ENCODE results near the gene NOS1AP. TPM values are rescaled to one million over a fixed set of nuclear protein-coding genes. Genes with fewer than 3 reads are reported as not detected.

The NOS1AP gene
- total RNA-seq = not detected
- 0.08 to 0.46 reads per million in 2 donors for total RNA-seq

GRCh38 chr1:162069334-162070093 lies at the start of gene NOS1AP:
Gene NOS1AP (plus strand): TSS chr1:162069691. CDS start chr1:162070178, 487 bp downstream.
- no peaks in the 10 kb centered on the region for H3K36me3 Mint-ChIP-seq (ENCODE audit: low read depth)
- H3K4me1 Mint-ChIP-seq = peaks cover 6% of the 10 kb centered on the region
- no peak within 1 kb of the TSS for H3K27ac Mint-ChIP-seq
- H3K9me3 ChIP-seq (ENCODE audit: control insufficient read depth, low read length, poor library complexity, severe bottlenecking) = no peaks in the 10 kb centered on the region
- ATAC-seq (peak; percentile 99), DNase-seq (peak; percentile 66 to 69 (median 66))
- H3K4me3 Mint-ChIP-seq = peak within 1 kb of the TSS; percentile 86
- H3K27me3 Mint-ChIP-seq = peaks cover 57% of the 10 kb centered on the region

DNA sequence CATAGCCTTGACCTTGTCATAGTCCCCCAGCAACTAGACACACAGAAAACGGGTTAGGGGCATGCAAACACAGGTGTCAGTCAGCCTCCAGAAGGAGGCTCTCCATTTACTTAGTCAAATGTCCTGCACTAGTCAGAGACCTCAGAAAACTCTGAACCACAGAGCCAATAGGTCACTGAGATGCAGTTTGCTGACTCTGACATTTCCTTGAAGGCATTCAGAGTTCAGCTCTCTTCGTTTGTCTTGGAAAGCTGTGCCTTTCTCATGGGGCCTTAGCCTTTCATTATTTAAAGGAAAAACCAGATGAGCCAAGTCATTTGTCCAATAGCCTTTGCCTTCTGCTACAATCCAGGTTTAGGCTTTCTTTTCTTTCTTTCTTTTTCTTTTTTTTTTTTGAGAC lies 49.3 kb upstream of the NOS1AP start:
- H3K9me3 ChIP-seq (ENCODE audit: control insufficient read depth, low read length, poor library complexity, severe bottlenecking) = no peaks in the 10 kb centered on the region
- DNase-seq = no peak
- no peak overlapping the region for H3K4me3 Mint-ChIP-seq
- no peaks in the 10 kb centered on the region for H3K36me3 Mint-ChIP-seq (ENCODE audit: low read depth)
- peaks cover 14% of the 10 kb centered on the region for H3K4me1 Mint-ChIP-seq
- peaks cover 46% of the 10 kb centered on the region for H3K27me3 Mint-ChIP-seq
- no peak for ATAC-seq
- peak overlapping the region; percentile 16 for H3K27ac Mint-ChIP-seq

GRCh38 chr1:162021124-162021523 lies 48.4 kb upstream of the NOS1AP start:
- Mint-ChIP-seq H3K27ac (no peak overlapping the region), H3K4me3 (no peak overlapping the region), H3K27me3 (peaks cover 48% of the 10 kb centered on the region), H3K4me1 (peaks cover 14% of the 10 kb centered on the region), H3K36me3 (ENCODE audit: low read depth) (no peaks in the 10 kb centered on the region)
- DNase-seq (no peak), ATAC-seq (no peak)
- H3K9me3 ChIP-seq (ENCODE audit: control insufficient read depth, low read length, poor library complexity, severe bottlenecking) = no peaks in the 10 kb centered on the region

DNA sequence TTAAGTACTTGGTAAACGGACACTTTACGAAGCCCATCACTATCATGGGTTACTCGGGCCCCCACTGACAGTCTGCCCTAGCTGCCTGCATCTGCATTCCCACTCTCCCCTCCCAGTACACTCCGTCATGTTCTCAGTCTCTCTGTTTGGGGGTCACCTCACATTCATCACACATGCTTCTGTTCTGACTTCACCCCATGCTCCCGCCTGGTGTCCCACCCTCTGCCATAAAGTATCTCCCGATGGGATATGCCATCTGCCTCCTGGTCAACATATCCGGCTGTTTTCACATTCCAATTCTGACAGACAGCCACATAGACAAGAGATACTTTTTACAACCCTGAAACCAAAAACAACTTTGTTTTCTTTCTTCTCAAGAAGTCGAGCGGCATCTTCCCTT lies 46.9 kb upstream of the NOS1AP start:
- Mint-ChIP-seq H3K4me1 (peaks cover 14% of the 10 kb centered on the region), H3K36me3 (ENCODE audit: low read depth) (no peaks in the 10 kb centered on the region), H3K4me3 (peak overlapping the region; percentile 97), H3K27ac (no peak overlapping the region), H3K27me3 (peaks cover 58% of the 10 kb centered on the region)
- H3K9me3 ChIP-seq (ENCODE audit: control insufficient read depth, low read length, poor library complexity, severe bottlenecking) = no peaks in the 10 kb centered on the region
- no peak for DNase-seq
- ATAC-seq = no peak

DNA sequence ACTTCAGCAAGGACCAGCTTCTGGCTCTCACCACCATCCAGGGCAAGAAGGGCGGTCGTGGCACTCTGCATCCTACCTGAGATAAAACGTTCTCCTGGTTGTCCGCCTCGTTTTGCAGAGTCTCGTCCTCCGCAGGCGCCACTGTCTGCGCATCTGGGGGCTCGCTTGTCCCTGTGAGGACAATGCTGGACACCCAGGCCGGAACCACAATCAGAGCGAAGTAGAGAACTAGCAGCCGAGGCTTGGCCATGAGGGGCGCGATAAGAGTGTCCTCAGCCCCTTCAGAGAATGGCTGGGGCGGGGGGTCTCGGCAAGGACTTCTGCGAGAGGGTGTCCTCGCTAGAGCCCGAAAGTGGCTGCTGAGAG lies 46.3 kb upstream of the NOS1AP start:
- peak overlapping the region; percentile 97 for H3K4me3 Mint-ChIP-seq
- ATAC-seq (no peak), DNase-seq (no peak)
- H3K27ac Mint-ChIP-seq = peak overlapping the region; percentile 54
- peaks cover 14% of the 10 kb centered on the region for H3K4me1 Mint-ChIP-seq
- H3K9me3 ChIP-seq (ENCODE audit: control insufficient read depth, low read length, poor library complexity, severe bottlenecking) = no peaks in the 10 kb centered on the region
- H3K27me3 Mint-ChIP-seq = peaks cover 63% of the 10 kb centered on the region
- H3K36me3 Mint-ChIP-seq (ENCODE audit: low read depth) = no peaks in the 10 kb centered on the region

- ATAC-seq (peak; percentile 90), DNase-seq (peak in 2 of 3 donors; percentile 22 to 23)
- H3K27ac Mint-ChIP-seq = peak within 1 kb of the TSS; percentile 54
- no peaks in the 10 kb centered on the region for H3K36me3 Mint-ChIP-seq (ENCODE audit: low read depth)
- no peaks in the 10 kb centered on the region for H3K9me3 ChIP-seq (ENCODE audit: control insufficient read depth, low read length, poor library complexity, severe bottlenecking)
- peaks cover 69% of the 10 kb centered on the region for H3K27me3 Mint-ChIP-seq
- H3K4me3 Mint-ChIP-seq = peak within 1 kb of the TSS; percentile 97
- H3K4me1 Mint-ChIP-seq = peaks cover 14% of the 10 kb centered on the region
Measured at GRCh38 chr1:162023547-162024501, 45.7 kb upstream of the NOS1AP start, which contains the start of gene OLFML2B. Gene OLFML2B (minus strand): TSS chr1:162023869. CDS start chr1:162023430, 439 bp downstream.

DNA sequence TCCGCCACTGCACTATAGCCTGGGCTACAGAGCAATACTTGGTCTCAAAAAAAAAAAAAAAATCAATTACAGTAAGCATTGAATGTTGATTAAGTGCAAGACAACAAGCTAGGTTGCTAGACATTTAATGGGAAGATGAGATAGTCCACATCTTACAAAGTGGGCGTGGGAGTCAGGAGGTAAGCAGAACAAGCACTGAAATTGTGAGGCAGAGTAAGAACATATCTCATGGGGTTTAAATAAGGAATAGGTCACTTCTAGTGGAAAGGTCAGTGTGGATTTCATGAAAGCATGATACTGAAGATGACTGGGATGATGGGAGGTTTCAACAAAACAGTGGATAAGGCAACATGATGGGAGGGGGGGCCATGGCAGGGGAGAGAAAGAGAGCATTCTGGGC lies 44.0 kb upstream of the NOS1AP start:
- Mint-ChIP-seq H3K27ac (no peak overlapping the region), H3K36me3 (ENCODE audit: low read depth) (peaks cover 4% of the 10 kb centered on the region), H3K4me3 (no peak overlapping the region)

DNA sequence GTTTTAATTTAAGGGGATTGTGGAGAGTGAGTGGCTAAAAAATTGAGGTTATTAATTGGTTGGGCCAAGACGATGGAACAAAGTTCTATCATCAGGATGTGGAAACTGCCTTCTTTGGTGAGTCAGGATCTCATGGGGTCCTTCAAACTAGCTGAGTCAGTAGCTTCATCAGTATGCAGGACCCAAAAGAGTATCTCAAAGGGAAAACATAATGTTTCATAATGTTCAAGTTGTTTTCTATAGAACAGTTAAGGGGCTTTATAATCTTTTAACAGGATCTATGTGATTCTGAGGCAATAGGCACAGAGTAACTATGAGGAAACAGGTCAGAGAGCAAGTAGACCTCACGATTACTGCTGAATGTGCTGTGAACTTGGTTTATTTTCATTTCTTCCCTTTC lies 42.6 kb upstream of the NOS1AP start:
- Mint-ChIP-seq H3K27ac (no peak overlapping the region), H3K36me3 (ENCODE audit: low read depth) (peaks cover 11% of the 10 kb centered on the region), H3K4me1 (peaks cover 16% of the 10 kb centered on the region), H3K4me3 (no peak overlapping the region), H3K27me3 (peaks cover 74% of the 10 kb centered on the region)
- no peaks in the 10 kb centered on the region for H3K9me3 ChIP-seq (ENCODE audit: control insufficient read depth, low read length, poor library complexity, severe bottlenecking)
- DNase-seq (no peak), ATAC-seq (no peak)

More for the DNA sequence above, 44.0 kb upstream of the NOS1AP start:
- no peaks in the 10 kb centered on the region for H3K9me3 ChIP-seq (ENCODE audit: control insufficient read depth, low read length, poor library complexity, severe bottlenecking)
- ATAC-seq (no peak), DNase-seq (no peak)
- H3K4me1 Mint-ChIP-seq = peaks cover 14% of the 10 kb centered on the region
- H3K27me3 Mint-ChIP-seq = peaks cover 75% of the 10 kb centered on the region

- no peak for DNase-seq
- no peak overlapping the region for H3K27ac Mint-ChIP-seq
- peaks cover 79% of the 10 kb centered on the region for H3K27me3 Mint-ChIP-seq
- no peaks in the 10 kb centered on the region for H3K9me3 ChIP-seq (ENCODE audit: control insufficient read depth, low read length, poor library complexity, severe bottlenecking)
- peak; percentile 15 for ATAC-seq
- peaks cover 11% of the 10 kb centered on the region for H3K36me3 Mint-ChIP-seq (ENCODE audit: low read depth)
- H3K4me3 Mint-ChIP-seq = no peak overlapping the region
- peaks cover 8% of the 10 kb centered on the region for H3K4me1 Mint-ChIP-seq
Measured at GRCh38 chr1:162028726-162029125, 40.8 kb upstream of the NOS1AP start.

DNA sequence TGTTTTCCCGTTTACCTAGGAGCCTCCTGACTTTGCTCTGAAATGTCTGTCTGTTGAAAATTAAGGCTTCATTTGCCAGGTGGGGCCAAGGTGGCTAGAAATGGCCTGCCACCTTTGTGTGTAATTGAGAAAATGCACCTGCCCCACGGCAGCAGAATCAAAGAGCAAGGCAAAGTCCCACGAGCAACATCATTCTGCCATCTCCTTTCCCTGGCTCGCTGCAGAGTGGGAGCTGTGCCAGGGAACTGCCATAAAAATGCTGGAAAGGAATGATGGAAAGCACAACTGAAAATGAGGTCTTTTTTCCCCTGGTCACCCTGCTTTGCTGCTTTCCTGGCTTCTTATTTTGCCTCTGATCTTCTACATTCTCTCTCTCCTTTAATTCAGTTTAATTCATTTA lies 40.3 kb upstream of the NOS1AP start:
- Mint-ChIP-seq H3K27me3 (peaks cover 83% of the 10 kb centered on the region), H3K36me3 (ENCODE audit: low read depth) (peaks cover 11% of the 10 kb centered on the region), H3K4me3 (no peak overlapping the region), H3K4me1 (peaks cover 8% of the 10 kb centered on the region), H3K27ac (no peak overlapping the region)
- DNase-seq (no peak), ATAC-seq (no peak)
- H3K9me3 ChIP-seq (ENCODE audit: control insufficient read depth, low read length, poor library complexity, severe bottlenecking) = no peaks in the 10 kb centered on the region

- peaks cover 84% of the 10 kb centered on the region for H3K27me3 Mint-ChIP-seq
- no peak for DNase-seq
- peaks cover 11% of the 10 kb centered on the region for H3K36me3 Mint-ChIP-seq (ENCODE audit: low read depth)
- peaks cover 5% of the 10 kb centered on the region for H3K4me1 Mint-ChIP-seq
- no peaks in the 10 kb centered on the region for H3K9me3 ChIP-seq (ENCODE audit: control insufficient read depth, low read length, poor library complexity, severe bottlenecking)
- ATAC-seq = no peak
- no peak overlapping the region for H3K4me3 Mint-ChIP-seq
- H3K27ac Mint-ChIP-seq = no peak overlapping the region
Measured at GRCh38 chr1:162030759-162031280, 38.7 kb upstream of the NOS1AP start.

DNA sequence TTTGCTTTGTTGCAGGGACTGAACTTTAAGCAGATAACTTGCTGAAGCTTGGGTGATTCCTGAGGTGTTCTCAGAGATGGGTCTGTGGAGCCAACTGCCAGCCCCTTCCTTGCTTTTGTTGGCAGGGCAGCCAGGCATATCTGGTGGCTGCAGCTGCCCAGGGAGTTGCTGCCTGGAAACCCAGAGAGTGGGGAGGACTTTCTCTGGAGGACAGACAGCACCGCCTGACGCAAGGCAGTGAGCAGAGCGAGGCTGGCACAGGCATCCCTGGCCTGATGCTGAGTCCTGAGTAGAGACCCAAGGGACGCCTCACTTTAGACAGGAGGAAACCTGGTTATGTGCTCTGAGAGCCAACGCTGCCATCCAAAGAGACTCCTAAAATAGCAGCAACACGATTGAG lies 36.1 kb upstream of the NOS1AP start:
- no peaks in the 10 kb centered on the region for H3K9me3 ChIP-seq (ENCODE audit: control insufficient read depth, low read length, poor library complexity, severe bottlenecking)
- DNase-seq (no peak), ATAC-seq (no peak)
- Mint-ChIP-seq H3K36me3 (ENCODE audit: low read depth) (peaks cover 11% of the 10 kb centered on the region), H3K4me3 (no peak overlapping the region), H3K27me3 (peaks cover 72% of the 10 kb centered on the region), H3K4me1 (peaks cover 8% of the 10 kb centered on the region), H3K27ac (no peak overlapping the region)

DNA sequence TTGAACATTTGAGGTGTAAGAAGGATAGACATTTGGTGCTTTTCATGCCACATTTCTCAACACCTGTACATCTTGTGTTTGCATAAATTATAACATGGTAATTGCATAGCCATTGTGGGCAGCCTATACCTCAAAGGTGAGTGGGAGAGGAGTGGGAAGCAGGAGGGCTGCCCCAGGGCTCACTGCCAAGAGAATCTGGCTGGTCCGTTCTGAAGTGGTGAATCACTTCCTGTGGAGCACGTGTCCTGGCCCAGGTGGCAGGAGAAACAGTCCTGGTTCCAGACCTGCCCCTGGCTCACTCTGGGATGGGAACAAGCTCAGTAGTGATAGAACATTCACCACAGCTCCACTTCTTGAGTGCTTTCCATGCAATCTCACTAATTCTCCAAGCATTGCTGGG lies 34.2 kb upstream of the NOS1AP start:
- H3K4me1 Mint-ChIP-seq = peaks cover 8% of the 10 kb centered on the region
- no peak overlapping the region for H3K27ac Mint-ChIP-seq
- ATAC-seq = no peak
- peaks cover 7% of the 10 kb centered on the region for H3K36me3 Mint-ChIP-seq (ENCODE audit: low read depth)
- DNase-seq = no peak
- H3K4me3 Mint-ChIP-seq = no peak overlapping the region
- H3K9me3 ChIP-seq (ENCODE audit: control insufficient read depth, low read length, poor library complexity, severe bottlenecking) = no peaks in the 10 kb centered on the region
- peaks cover 81% of the 10 kb centered on the region for H3K27me3 Mint-ChIP-seq
